ENCODE results near the gene ACP2.

The ACP2 gene

GRCh38 chr11:47248664-47249377, at the start of gene ACP2:
ACP2 (minus strand) TSS chr11:47248814; CDS start chr11:47248789, 25 bp downstream.
- TF ChIP-seq TEAD4 (IDR thresholded peaks at IDR 0.05), result peak; percentile 37; the same call in 1 of the 2 replicates
- TF ChIP-seq ZBTB7A (IDR thresholded peaks at IDR 0.05; ENCODE audit: low read depth), result no peak
- TF ChIP-seq CREB1 (IDR thresholded peaks at IDR 0.05; ENCODE audit: low read depth), result no peak; the same call in 1 of the 2 replicates
- TF ChIP-seq TCF12 (IDR thresholded peaks at IDR 0.05; ENCODE audit: low read depth), result peak; percentile 86
- peak; percentile 15; the same call in 1 of the 2 replicates for TF ChIP-seq EP300 (IDR thresholded peaks at IDR 0.05; ENCODE audit: borderline replicate concordance)
- TF ChIP-seq REST (IDR thresholded peaks at IDR 0.05; ENCODE audit: low read depth), result no peak
- peak; percentile 19; the same call in 1 of the 2 replicates for TF ChIP-seq CEBPB (IDR thresholded peaks at IDR 0.05)
- TF ChIP-seq FOXM1 (IDR thresholded peaks at IDR 0.05; ENCODE audit: borderline replicate concordance, low read depth), result peak; percentile 21; the same call in 1 of the 2 replicates
- TF ChIP-seq NFIC (IDR thresholded peaks at IDR 0.05), result peak; percentile 53; the same call in 1 of the 2 replicates
- TF ChIP-seq EGR1 (IDR thresholded peaks at IDR 0.05), result peak; percentile 89
- TF ChIP-seq RAD21 (IDR thresholded peaks at IDR 0.05; ENCODE audit: low read depth), result peak; percentile 7; the same call in 1 of the 2 replicates
- TF ChIP-seq USF1 (IDR thresholded peaks at IDR 0.05), result peak; percentile 71
- peak; percentile 99 for TF ChIP-seq TAF1 (IDR thresholded peaks at IDR 0.05; ENCODE audit: low read depth)
- peak; percentile 100 for TF ChIP-seq YY1 (IDR thresholded peaks at IDR 0.05; ENCODE audit: low read depth)
- TF ChIP-seq, protein P1, sequence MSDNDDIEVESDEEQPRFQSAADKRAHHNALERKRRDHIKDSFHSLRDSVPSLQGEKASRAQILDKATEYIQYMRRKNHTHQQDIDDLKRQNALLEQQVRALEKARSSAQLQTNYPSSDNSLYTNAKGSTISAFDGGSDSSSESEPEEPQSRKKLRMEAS (IDR thresholded peaks at IDR 0.05), result peak; percentile 79

DNA sequence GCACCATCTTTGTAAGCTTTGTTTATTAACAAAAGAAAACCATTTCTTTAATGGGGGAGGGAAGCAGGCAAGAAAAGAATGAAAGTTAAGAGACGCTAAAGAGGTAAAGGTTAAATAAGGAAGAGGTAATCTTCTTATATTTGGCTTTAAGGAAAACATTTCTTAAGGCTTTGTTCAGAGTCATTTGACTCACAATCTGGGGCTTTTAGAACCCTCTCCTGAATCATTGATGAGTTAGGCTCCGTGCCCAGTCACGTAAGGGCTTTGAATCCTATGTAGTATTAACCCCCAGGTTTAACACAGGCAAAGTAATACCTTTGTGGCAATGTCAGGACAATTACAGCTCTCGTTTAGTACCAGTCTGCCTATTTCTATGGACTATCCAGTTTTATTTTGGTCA, 47.4 kb upstream of the ACP2 start:
- TF ChIP-seq TEAD4 (IDR thresholded peaks at IDR 0.05), result no peak
- TF ChIP-seq YY1 (IDR thresholded peaks at IDR 0.05; ENCODE audit: low read depth), result no peak
- TF ChIP-seq TCF12 (IDR thresholded peaks at IDR 0.05; ENCODE audit: low read depth), result no peak
- no peak for TF ChIP-seq CREB1 (IDR thresholded peaks at IDR 0.05; ENCODE audit: low read depth)
- no peak for TF ChIP-seq FOXM1 (IDR thresholded peaks at IDR 0.05; ENCODE audit: borderline replicate concordance, low read depth)
- TF ChIP-seq, protein P1 (IDR thresholded peaks at IDR 0.05), result no peak
- TF ChIP-seq RAD21 (IDR thresholded peaks at IDR 0.05; ENCODE audit: low read depth), result no peak
- no peak for TF ChIP-seq ZBTB7A (IDR thresholded peaks at IDR 0.05; ENCODE audit: low read depth)
- no peak for TF ChIP-seq EGR1 (IDR thresholded peaks at IDR 0.05)
- TF ChIP-seq CEBPB (IDR thresholded peaks at IDR 0.05), result no peak
- TF ChIP-seq EP300 (IDR thresholded peaks at IDR 0.05; ENCODE audit: borderline replicate concordance), result no peak
- no peak for TF ChIP-seq USF1 (IDR thresholded peaks at IDR 0.05)
- TF ChIP-seq TAF1 (IDR thresholded peaks at IDR 0.05; ENCODE audit: low read depth), result no peak
- TF ChIP-seq REST (IDR thresholded peaks at IDR 0.05; ENCODE audit: low read depth), result no peak
- TF ChIP-seq NFIC (IDR thresholded peaks at IDR 0.05), result no peak

DNA sequence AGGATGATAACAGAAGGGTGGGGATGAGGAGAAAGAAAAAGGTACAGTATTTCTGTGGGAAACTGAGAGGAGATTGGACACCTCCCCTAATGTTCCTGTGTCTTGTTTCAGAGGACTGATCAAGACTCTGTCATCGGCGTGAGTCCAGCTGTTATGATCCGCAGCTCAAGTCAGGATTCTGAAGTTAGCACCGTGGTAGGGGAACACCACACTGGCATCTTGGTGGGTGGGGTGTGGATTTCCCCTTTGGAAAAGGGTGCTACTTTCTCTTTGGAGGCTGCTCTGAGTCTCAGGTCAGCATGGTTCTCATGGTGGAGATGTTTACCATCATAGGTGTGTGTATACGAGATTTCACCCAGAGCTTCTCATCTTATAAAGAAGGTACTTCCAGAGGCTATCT, 46.8 kb upstream of the ACP2 start:
- TF ChIP-seq TCF12 (IDR thresholded peaks at IDR 0.05; ENCODE audit: low read depth) (no peak), CEBPB (IDR thresholded peaks at IDR 0.05) (no peak), NFIC (IDR thresholded peaks at IDR 0.05) (no peak), USF1 (IDR thresholded peaks at IDR 0.05) (no peak), RAD21 (IDR thresholded peaks at IDR 0.05; ENCODE audit: low read depth) (no peak), TAF1 (IDR thresholded peaks at IDR 0.05; ENCODE audit: low read depth) (no peak), ZBTB7A (IDR thresholded peaks at IDR 0.05; ENCODE audit: low read depth) (no peak), FOXM1 (IDR thresholded peaks at IDR 0.05; ENCODE audit: borderline replicate concordance, low read depth) (no peak), EP300 (IDR thresholded peaks at IDR 0.05; ENCODE audit: borderline replicate concordance) (no peak), CREB1 (IDR thresholded peaks at IDR 0.05; ENCODE audit: low read depth) (no peak), YY1 (IDR thresholded peaks at IDR 0.05; ENCODE audit: low read depth) (no peak), REST (IDR thresholded peaks at IDR 0.05; ENCODE audit: low read depth) (no peak), EGR1 (IDR thresholded peaks at IDR 0.05) (no peak), TEAD4 (IDR thresholded peaks at IDR 0.05) (no peak)
- TF ChIP-seq, protein P1 (IDR thresholded peaks at IDR 0.05), result no peak
